GM21825 (cell line): ENCODE data around the gene PCNX1.
"Not testable (repeated sequence)": the region's sequence is repeated elsewhere in the genome, so short reads cannot be mapped to it uniquely, and the experiment has no call there.

Experiments used
- ATAC-seq: cut with Tn5 transposase; IDR thresholded peaks from one replicate; pipeline ENCODE4 v1.9.1; 2021; ENCODE audit warnings: mild to moderate bottlenecking, moderate library complexity; ENCODE audit not compliant: unreplicated experiment

PCNX1 gene

DNA sequence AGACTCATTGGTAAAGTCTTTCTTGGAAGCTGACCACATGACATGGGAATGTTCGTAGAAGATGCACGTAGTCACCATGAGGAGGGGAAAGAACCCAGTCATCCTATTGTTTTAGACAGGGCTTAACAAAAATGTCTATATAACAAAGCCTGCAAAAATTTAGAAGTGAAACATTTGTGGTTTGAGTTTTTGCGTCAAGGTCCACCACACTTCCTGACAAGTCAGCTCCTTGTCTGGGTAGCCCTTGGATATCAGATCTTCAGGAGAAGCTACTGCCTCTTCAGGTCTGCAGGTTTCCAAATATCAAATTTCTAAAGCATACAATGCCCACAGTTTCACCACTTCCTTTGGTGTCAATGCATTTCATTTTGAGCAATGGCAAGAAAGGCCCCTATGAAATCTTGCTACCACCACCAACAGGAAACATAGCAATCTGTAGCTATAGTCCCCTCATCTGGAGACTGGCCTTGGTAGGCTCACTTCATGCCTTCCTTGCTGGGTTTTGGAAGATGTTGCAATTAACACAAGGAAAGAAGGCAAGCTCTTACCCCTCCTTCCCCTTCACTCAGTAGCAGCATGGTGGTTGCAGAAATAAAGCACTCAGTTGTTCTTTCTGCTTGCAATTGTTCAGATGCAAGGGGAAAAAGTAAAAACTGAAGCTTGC lies 235.2 kb downstream of the PCNX1 start:
- no peak for ATAC-seq

DNA sequence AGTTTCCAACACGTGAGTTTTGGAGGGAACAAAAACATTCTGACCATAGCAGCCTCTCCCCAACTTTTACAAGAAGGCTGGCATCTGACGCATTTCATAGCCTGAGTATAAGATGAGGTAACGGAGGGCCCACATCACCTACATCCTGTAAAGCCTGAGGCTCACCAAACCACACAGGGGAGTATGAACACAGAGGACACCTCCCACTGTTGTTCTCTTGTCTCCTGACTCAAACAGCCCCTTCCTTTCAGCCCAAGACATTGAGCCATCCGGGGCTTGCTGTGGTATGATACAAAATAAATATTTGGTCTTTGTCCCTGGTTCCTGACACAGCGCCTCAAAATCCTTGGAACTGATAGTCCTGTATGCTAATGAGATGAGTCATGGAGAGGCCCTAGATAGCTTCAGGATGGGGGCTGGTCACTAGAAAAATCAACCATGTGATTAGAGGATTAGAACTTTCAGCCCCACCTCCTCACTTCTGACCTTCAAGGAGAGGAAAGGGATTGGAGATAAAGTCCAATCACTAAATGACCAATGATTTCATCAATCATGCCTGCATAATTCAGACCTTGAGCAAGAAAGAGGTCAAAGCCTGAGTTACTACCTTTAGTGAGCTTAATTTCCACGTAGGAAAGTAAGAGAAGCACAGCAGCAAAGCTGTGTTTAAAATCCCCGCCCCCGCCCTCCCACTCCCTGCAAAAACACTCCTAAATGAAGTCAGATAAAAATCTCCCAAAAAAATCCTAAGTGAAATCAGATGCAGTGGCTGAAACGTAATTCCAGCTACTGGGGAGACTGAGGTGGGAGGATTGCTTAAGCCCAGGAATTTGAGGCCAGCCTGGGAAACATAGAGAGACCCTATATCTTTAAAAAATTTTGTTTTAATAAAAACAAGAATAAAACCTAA lies 236.4 kb downstream of the PCNX1 start:
- ATAC-seq: no peak

DNA sequence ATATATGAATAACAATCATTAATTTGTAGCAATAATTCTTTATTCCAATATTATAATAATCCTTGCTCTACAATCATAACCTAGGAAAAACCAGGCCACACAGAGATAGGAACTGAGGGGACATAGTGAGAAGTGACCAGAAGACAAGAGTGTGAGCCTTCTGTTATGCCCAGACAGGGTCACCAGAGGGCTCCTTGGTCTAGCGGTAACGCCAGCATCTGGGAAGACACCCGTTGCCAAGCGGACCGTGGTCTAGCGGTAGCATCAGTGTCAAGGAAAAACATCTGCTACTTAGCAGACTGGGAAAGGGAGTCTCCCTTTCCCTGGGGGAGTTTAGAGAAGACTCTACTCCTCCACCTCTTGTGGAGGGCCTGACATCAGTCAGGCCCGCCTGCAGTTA lies 240.1 kb downstream of the PCNX1 start:
- not testable (repeated sequence) for ATAC-seq

DNA sequence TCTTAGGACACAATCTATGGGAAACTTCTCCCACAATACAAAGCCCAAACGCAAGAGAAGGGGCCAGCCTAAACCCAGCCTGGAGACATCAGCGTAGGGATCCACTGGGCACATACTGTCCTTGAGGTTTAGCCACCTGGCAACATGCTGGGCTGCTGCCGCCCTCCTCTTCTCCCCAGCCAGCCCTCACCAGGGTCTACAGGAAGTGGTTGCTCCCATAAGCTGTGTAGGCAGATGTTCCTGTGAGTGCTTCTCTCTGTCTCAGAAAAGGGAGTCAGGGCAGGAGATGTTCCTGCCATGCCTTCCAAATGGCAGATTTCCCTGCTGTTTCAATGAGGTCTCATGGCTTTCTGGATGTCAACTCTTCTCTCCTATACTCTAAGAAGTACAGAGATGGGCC lies 241.4 kb downstream of the PCNX1 start:
- no peak for ATAC-seq

DNA sequence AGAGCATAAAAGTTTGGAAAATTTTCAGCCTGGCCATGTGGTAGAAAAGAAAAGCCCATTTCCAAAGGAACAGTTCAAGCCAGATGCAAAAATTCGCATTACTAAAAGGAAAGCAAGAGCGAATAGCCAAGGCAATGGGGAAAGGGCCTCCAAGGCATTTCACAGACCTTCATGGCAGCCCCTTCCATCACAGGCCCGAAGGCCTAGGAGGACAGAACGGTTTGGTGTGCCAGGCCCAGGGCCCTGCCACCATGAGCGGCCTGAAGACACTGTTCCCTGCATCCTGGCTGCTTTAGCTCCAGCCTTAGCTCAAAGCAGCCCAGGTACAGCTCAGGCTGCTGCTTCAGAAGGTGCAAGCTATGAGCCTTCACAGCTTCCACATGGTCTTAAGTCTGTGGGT lies 243.5 kb downstream of the PCNX1 start:
- ATAC-seq: no peak

DNA sequence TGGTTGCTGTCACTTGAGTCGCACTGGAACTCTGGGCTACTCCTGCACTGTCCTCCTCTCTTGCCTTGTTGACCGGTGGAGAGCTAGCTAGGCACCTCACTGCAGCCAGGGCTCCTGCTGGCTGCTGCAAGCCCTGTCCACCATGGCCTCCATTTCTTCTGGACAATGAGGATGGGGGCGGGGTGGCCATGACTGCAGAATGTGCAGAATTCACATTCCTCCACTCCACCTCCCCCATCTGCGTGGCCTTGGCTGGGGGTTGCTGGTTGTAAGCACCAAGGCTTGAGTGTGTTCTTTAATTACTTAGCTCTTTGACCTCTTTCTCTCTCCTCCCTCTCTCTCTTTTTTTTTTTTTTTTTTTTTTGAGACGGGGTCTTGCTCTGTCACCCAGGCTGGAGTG lies 248.5 kb downstream of the PCNX1 start:
- ATAC-seq: no peak

DNA sequence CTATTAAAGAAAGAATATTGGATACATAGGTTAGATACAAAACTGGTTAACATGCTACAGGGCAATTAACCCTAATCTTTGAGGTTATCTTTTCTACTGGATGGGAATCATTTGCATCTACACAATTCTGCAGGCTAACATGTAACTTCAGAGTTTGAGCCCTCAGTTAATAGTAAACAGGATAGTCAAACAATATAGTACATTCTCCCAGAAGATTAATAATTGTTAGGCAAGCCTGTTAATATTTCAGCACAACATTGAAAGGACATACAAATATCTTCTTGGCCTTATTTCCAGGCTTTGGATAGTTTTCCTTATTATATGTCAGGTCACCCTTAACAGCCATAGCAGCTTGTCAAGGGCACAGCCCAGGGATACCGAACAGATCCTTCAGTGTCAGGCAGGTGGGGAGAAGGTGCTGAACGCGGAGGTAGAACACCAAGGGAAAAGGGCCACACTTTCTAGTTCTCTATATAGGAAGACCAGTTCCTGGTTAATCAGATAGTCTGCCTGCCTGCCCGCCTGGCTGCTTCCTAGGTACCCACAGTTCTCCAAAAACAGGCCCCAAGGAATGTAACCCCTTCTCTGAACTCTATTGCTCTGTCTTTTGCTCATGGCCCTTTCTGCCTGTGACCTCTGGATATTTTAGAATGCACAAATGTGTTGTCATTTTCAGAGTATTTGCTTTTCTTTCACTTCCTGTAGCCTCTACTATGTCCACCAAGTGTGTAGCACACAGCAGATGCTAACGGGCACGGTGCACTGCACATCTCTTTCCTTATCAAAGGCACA lies 256.0 kb downstream of the PCNX1 start:
- ATAC-seq: no peak

DNA sequence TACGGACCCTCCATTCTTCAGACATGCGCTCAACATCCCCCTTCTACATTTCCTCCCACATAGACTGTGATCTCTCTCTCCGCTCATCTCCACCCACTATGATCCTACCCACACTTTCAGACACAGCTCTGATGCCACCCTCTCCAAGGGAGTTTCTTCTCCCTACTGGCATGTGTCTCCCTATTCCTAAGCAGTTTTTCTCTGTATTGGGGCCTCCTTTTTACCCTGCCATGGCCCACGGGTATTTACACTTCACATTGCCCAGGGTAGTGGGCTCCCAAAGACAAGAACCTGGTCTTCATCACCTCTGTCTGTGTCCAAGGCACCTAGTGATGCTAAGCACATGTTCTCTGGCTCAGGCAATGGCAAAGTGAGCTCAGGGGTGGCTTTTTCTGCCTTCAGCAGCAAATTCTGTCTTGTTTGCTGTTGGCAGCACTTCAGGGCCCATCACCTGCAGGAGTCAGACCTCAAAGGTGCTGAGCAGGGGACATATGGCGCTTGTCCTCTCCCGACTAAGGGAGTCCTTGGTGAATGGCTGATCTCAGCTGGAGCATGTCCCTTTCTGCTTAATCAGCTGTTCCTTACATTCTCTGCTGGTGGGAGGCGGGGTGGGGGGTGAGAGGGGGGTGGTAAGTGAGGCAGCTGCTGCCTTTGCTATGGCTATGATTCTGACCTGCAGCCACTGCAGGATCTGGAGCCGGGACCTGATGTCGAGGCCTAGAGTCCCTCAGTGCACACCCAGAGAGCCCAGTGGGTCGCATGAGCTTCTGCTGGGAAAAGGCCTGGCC lies 256.8 kb downstream of the PCNX1 start:
- ATAC-seq: no peak
